PFSK-1 (cell line): Measurements from ENCODE around the gene SEPTIN6.

Experiments
- POLR2AphosphoS5 ChIP-seq: IDR thresholded peaks from 2 replicates; pipeline ENCODE4 v1.6.1; 2012; ENCODE audit warnings: low read depth, mild to moderate bottlenecking, control low read depth, low read length, moderate library complexity
- SIN3A ChIP-seq: IDR thresholded peaks from 2 replicates; pipeline ENCODE4 v1.6.1; 2012; ENCODE audit warnings: mild to moderate bottlenecking, low read length, moderate library complexity, borderline replicate concordance; ENCODE audit not compliant: insufficient read depth
- TAF1 ChIP-seq: IDR thresholded peaks from 2 replicates; pipeline ENCODE4 v1.6.1; 2012; ENCODE audit warnings: low read length, control low read depth, borderline replicate concordance; ENCODE audit not compliant: insufficient read depth
- TF ChIP-seq, protein P1 (sequence below), 2 experiments: IDR thresholded peaks; 2 replicates each; pipeline versions ENCODE4 v1.6.1 to v1.8.0; 2011 to 2012; ENCODE audit warnings: low read depth in 2 of 2, low read length in 2 of 2, control low read depth in 1 of 2, inconsistent platforms in 1 of 2, mild to moderate bottlenecking in 1 of 2, moderate library complexity in 1 of 2; ENCODE audit not compliant: insufficient read depth in 1 of 2

DNA sequence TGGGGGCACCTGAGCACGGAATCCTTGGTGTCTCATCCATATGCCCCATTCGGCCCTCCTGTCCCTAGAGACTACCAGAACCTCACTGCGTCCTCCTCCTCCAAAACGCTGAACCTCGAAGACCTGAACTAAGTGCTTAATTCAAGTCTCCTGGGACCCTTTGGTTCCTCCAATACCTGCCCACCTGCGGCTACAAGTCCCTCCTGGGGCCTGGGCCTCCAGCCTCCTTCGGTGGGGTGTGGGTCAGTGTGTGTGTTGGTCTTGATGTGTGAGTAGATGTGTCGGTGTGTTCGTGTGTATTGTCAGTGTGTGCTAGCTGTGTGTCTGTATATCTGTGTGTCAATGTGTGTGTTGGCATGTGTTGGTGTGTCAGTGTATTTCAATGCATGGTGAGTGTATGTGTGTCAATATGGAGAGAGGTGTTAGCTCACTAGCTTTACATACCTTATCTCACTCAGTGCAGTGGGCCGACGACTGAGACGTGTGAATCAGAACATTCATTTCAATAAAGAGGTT, 2.6 kb upstream of the SEPTIN6 start:
- TF ChIP-seq POLR2AphosphoS5 (no peak), SIN3A (no peak), TAF1 (no peak)
- TF ChIP-seq, protein P1, sequence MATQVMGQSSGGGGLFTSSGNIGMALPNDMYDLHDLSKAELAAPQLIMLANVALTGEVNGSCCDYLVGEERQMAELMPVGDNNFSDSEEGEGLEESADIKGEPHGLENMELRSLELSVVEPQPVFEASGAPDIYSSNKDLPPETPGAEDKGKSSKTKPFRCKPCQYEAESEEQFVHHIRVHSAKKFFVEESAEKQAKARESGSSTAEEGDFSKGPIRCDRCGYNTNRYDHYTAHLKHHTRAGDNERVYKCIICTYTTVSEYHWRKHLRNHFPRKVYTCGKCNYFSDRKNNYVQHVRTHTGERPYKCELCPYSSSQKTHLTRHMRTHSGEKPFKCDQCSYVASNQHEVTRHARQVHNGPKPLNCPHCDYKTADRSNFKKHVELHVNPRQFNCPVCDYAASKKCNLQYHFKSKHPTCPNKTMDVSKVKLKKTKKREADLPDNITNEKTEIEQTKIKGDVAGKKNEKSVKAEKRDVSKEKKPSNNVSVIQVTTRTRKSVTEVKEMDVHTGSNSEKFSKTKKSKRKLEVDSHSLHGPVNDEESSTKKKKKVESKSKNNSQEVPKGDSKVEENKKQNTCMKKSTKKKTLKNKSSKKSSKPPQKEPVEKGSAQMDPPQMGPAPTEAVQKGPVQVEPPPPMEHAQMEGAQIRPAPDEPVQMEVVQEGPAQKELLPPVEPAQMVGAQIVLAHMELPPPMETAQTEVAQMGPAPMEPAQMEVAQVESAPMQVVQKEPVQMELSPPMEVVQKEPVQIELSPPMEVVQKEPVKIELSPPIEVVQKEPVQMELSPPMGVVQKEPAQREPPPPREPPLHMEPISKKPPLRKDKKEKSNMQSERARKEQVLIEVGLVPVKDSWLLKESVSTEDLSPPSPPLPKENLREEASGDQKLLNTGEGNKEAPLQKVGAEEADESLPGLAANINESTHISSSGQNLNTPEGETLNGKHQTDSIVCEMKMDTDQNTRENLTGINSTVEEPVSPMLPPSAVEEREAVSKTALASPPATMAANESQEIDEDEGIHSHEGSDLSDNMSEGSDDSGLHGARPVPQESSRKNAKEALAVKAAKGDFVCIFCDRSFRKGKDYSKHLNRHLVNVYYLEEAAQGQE (IDR thresholded peaks at IDR 0.05; ENCODE audit: insufficient read depth in 1 of 2, low read depth in 2 of 2, low read length in 2 of 2): no peak
